HUES48 (cell line): ENCODE data around the gene ZBTB22.
A peak's percentile ranks its signal among the peaks of the same experiment; 100 is the strongest.

ENCODE experiments used
- H3K27ac ChIP-seq: one replicate; pipeline ENCODE4 v1.7.0; 2013; ENCODE audit warnings: low read depth, low read length, inconsistent platforms
- H3K27me3 ChIP-seq: 2 replicates; pipeline ENCODE4 v1.6.1; 2013; ENCODE audit warnings: mild to moderate bottlenecking, low read length; ENCODE audit not compliant: control insufficient read depth, insufficient read depth
- H3K36me3 ChIP-seq: 2 replicates; pipeline ENCODE4 v1.6.1; 2013; ENCODE audit warnings: low read length; ENCODE audit not compliant: control insufficient read depth, insufficient read depth
- H3K4me1 ChIP-seq: 2 replicates; pipeline ENCODE4 v1.6.1; 2013; ENCODE audit warnings: mild to moderate bottlenecking, low read length; ENCODE audit not compliant: control insufficient read depth, insufficient read depth
- H3K4me3 ChIP-seq: 2 replicates; pipeline ENCODE4 v1.5.1; 2013; ENCODE audit warnings: mild to moderate bottlenecking, low read depth, low read length
- H3K9ac ChIP-seq: 2 replicates; pipeline ENCODE4 v1.6.1; 2013; ENCODE audit warnings: mild to moderate bottlenecking, low read depth, low read length, moderate library complexity
- H3K9me3 ChIP-seq: 2 replicates; pipeline ENCODE4 v1.6.1; 2013; ENCODE audit warnings: low read length; ENCODE audit not compliant: control insufficient read depth, insufficient read depth

The ZBTB22 gene

GRCh38 chr6:33313709-33314514, 3.6 kb downstream of the ZBTB22 start, which contains the start of gene TAPBP:
TSS of gene TAPBP (minus strand) at chr6:33314078. CDS start at chr6:33314041, 37 bp downstream.
- peak within 1 kb of the TSS; percentile 98 for H3K4me3 ChIP-seq
- H3K9me3 ChIP-seq, result no peaks in the 10 kb centered on the region
- peaks cover 9% of the 10 kb centered on the region for H3K36me3 ChIP-seq
- peak within 1 kb of the TSS; percentile 76 for H3K27ac ChIP-seq
- peaks cover 30% of the 10 kb centered on the region for H3K4me1 ChIP-seq
- no peaks in the 10 kb centered on the region for H3K27me3 ChIP-seq
- peak within 1 kb of the TSS; percentile 71 for H3K9ac ChIP-seq

- H3K36me3 ChIP-seq, result peaks cover 4% of the 10 kb centered on the region
- H3K4me1 ChIP-seq, result peaks cover 23% of the 10 kb centered on the region
- H3K27me3 ChIP-seq, result no peaks in the 10 kb centered on the region
- peak overlapping the region; percentile 98 for H3K4me3 ChIP-seq
- H3K27ac ChIP-seq, result peak overlapping the region; percentile 76
- H3K9ac ChIP-seq, result peak overlapping the region; percentile 71; the same call in 1 of the 2 replicates
- no peaks in the 10 kb centered on the region for H3K9me3 ChIP-seq
Observed at GRCh38 chr6:33313105-33313708, 4.3 kb downstream of the ZBTB22 start.

GRCh38 chr6:33312361-33313104, 5.0 kb downstream of the ZBTB22 start:
- H3K4me3 ChIP-seq, result peak overlapping the region; percentile 98
- H3K27ac ChIP-seq, result peak overlapping the region; percentile 76
- no peaks in the 10 kb centered on the region for H3K9me3 ChIP-seq
- H3K27me3 ChIP-seq, result no peaks in the 10 kb centered on the region
- H3K4me1 ChIP-seq, result peaks cover 21% of the 10 kb centered on the region
- H3K36me3 ChIP-seq, result peaks cover 4% of the 10 kb centered on the region
- H3K9ac ChIP-seq, result 0 out of 2 replicates have a peak overlapping the region, but pooled peaks have one; percentile 71

- Histone ChIP-seq H3K4me1 (no peaks in the 10 kb centered on the region), H3K27me3 (no peaks in the 10 kb centered on the region), H3K9me3 (no peaks in the 10 kb centered on the region), H3K4me3 (no peak overlapping the region), H3K36me3 (peaks cover 3% of the 10 kb centered on the region; the same call in 1 of the 2 replicates), H3K9ac (no peak overlapping the region), H3K27ac (no peak overlapping the region)
Observed at GRCh38 chr6:33306356-33306755, 11.2 kb downstream of the ZBTB22 start.

- Histone ChIP-seq H3K27me3 (no peaks in the 10 kb centered on the region), H3K9me3 (no peaks in the 10 kb centered on the region), H3K4me3 (no peak overlapping the region), H3K36me3 (peaks cover 3% of the 10 kb centered on the region; the same call in 1 of the 2 replicates), H3K27ac (no peak overlapping the region), H3K9ac (no peak overlapping the region), H3K4me1 (no peaks in the 10 kb centered on the region)
Observed at GRCh38 chr6:33305052-33305451, 12.5 kb downstream of the ZBTB22 start.

GRCh38 chr6:33304216-33304615, 13.3 kb downstream of the ZBTB22 start:
- Histone ChIP-seq H3K36me3 (peaks cover 3% of the 10 kb centered on the region; the same call in 1 of the 2 replicates), H3K4me1 (no peaks in the 10 kb centered on the region), H3K27ac (no peak overlapping the region), H3K27me3 (no peaks in the 10 kb centered on the region), H3K4me3 (no peak overlapping the region), H3K9me3 (no peaks in the 10 kb centered on the region), H3K9ac (no peak overlapping the region)

- Histone ChIP-seq H3K27ac (no peak overlapping the region), H3K4me1 (no peaks in the 10 kb centered on the region; the same call in 1 of the 2 replicates), H3K27me3 (no peaks in the 10 kb centered on the region), H3K9me3 (no peaks in the 10 kb centered on the region), H3K4me3 (no peak overlapping the region), H3K9ac (no peak overlapping the region), H3K36me3 (peaks cover 3% of the 10 kb centered on the region; the same call in 1 of the 2 replicates)
Observed at GRCh38 chr6:33301877-33302276, 15.7 kb downstream of the ZBTB22 start.

GRCh38 chr6:33299237-33299944, 18.2 kb downstream of the ZBTB22 start:
- Histone ChIP-seq H3K27me3 (no peaks in the 10 kb centered on the region), H3K27ac (peak overlapping the region; percentile 100), H3K9me3 (no peaks in the 10 kb centered on the region), H3K4me3 (peak overlapping the region; percentile 96), H3K36me3 (peaks cover 19% of the 10 kb centered on the region), H3K9ac (peak overlapping the region; percentile 89), H3K4me1 (no peaks in the 10 kb centered on the region; the same call in 1 of the 2 replicates)

- Histone ChIP-seq H3K4me3 (peak within 1 kb of the TSS; percentile 96), H3K36me3 (peaks cover 21% of the 10 kb centered on the region)
Observed at GRCh38 chr6:33298773-33299236, 18.7 kb downstream of the ZBTB22 start, which contains the start of gene RGL2. TSS of gene RGL2 (minus strand) at chr6:33298942. CDS start at chr6:33298610, 332 bp downstream.

More at GRCh38 chr6:33298773-33299236, 18.7 kb downstream of the ZBTB22 start, which contains the start of gene RGL2:
- no peaks in the 10 kb centered on the region; the same call in 1 of the 2 replicates for H3K4me1 ChIP-seq
- H3K27ac ChIP-seq, result peak within 1 kb of the TSS; percentile 100
- H3K27me3 ChIP-seq, result no peaks in the 10 kb centered on the region
- H3K9me3 ChIP-seq, result no peaks in the 10 kb centered on the region
- peak within 1 kb of the TSS; percentile 89 for H3K9ac ChIP-seq
